WTC11 (cell line): ENCODE results near the gene IRF1. TPM values are rescaled to one million over a fixed set of nuclear protein-coding genes. Genes with fewer than 3 reads are reported as not detected.

Experiments
- CBFB ChIP-seq: sonication (generic); formaldehyde crosslinking; IDR thresholded peaks from 2 replicates; pipeline ENCODE4 v1.8.1; 2022; ENCODE audit warnings: mild to moderate bottlenecking, low read depth, missing genetic modification reagents
- CREB1 ChIP-seq: sonication (generic); formaldehyde crosslinking; IDR thresholded peaks from 2 replicates; pipeline ENCODE4 v1.8.0; 2023; ENCODE audit warnings: mild to moderate bottlenecking, missing genetic modification reagents
- CREM ChIP-seq: sonication (generic); formaldehyde crosslinking; IDR thresholded peaks from 2 replicates; pipeline ENCODE4 v1.8.1; 2022; ENCODE audit warnings: mild to moderate bottlenecking, missing genetic modification reagents, moderate library complexity
- EMX1 ChIP-seq: fragments of 250-450 bp; sonication (Bioruptor Pico); IDR thresholded peaks from 2 replicates; pipeline ENCODE4 v1.8.0; 2021; ENCODE audit warnings: mild to moderate bottlenecking
- FOXJ3 ChIP-seq: sonication (generic); formaldehyde crosslinking; IDR thresholded peaks from 2 replicates; pipeline ENCODE4 v1.9.0; 2021; ENCODE audit warnings: missing genetic modification reagents, mild to moderate bottlenecking, borderline replicate concordance
- FOXP1 ChIP-seq: sonication (generic); formaldehyde crosslinking; IDR thresholded peaks from 2 replicates; pipeline ENCODE4 v1.8.0; 2022; ENCODE audit warnings: missing genetic modification reagents, mild to moderate bottlenecking, moderate library complexity, borderline replicate concordance
- GTF2I ChIP-seq: fragments of 250-450 bp; sonication (Bioruptor Pico); conservative IDR thresholded peaks from 2 replicates; pipeline ENCODE4 v1.4.0; 2021; ENCODE audit warnings: mild to moderate bottlenecking
- IRF2 ChIP-seq: sonication (generic); formaldehyde crosslinking; IDR thresholded peaks from 2 replicates; pipeline ENCODE4 v1.8.0; 2022; ENCODE audit warnings: low read depth, missing genetic modification reagents, borderline replicate concordance
- JUN ChIP-seq: sonication (generic); formaldehyde crosslinking; IDR thresholded peaks from 2 replicates; pipeline ENCODE4 v1.8.0; 2023; ENCODE audit warnings: mild to moderate bottlenecking, missing genetic modification reagents
- KAT7 ChIP-seq: sonication (generic); formaldehyde crosslinking; IDR thresholded peaks from 2 replicates; pipeline ENCODE4 v1.8.1; 2023; ENCODE audit warnings: missing genetic modification reagents, mild to moderate bottlenecking, borderline replicate concordance
- NFATC4 ChIP-seq: fragments of 250-450 bp; sonication (Bioruptor Pico); IDR thresholded peaks from 2 replicates; pipeline ENCODE4 v1.9.0; 2021; ENCODE audit warnings: mild to moderate bottlenecking
- NFE2L1 ChIP-seq: sonication (generic); formaldehyde crosslinking; IDR thresholded peaks from 2 replicates; pipeline ENCODE4 v1.8.1; 2023; ENCODE audit warnings: missing genetic modification reagents
- NR1H2 ChIP-seq: sonication (generic); formaldehyde crosslinking; IDR thresholded peaks from 2 replicates; pipeline ENCODE4 v1.9.0; 2021; ENCODE audit warnings: mild to moderate bottlenecking, moderate library complexity, missing genetic modification reagents
- NR2C2 ChIP-seq: sonication (generic); formaldehyde crosslinking; IDR thresholded peaks from 2 replicates; pipeline ENCODE4 v1.8.0; 2022; ENCODE audit warnings: mild to moderate bottlenecking, missing genetic modification reagents
- OVOL2 ChIP-seq: fragments of 250-450 bp; sonication (Bioruptor Pico); IDR thresholded peaks from 2 replicates; pipeline ENCODE4 v1.9.0; 2021; ENCODE audit warnings: mild to moderate bottlenecking, borderline replicate concordance
- SMAD3 ChIP-seq: sonication (generic); formaldehyde crosslinking; IDR thresholded peaks from 2 replicates; pipeline ENCODE4 v1.8.0; 2022; ENCODE audit warnings: missing genetic modification reagents, mild to moderate bottlenecking, borderline replicate concordance
- TEAD1 ChIP-seq: sonication (generic); formaldehyde crosslinking; IDR thresholded peaks from 2 replicates; pipeline ENCODE4 v1.8.0; 2022; ENCODE audit warnings: mild to moderate bottlenecking, missing genetic modification reagents
- TEAD4 ChIP-seq: sonication (generic); formaldehyde crosslinking; IDR thresholded peaks from 2 replicates; pipeline ENCODE4 v1.8.0; 2022; ENCODE audit warnings: mild to moderate bottlenecking, missing genetic modification reagents
- ZNF121 ChIP-seq: sonication (generic); formaldehyde crosslinking; IDR thresholded peaks from 2 replicates; pipeline ENCODE4 v1.8.0; 2023; ENCODE audit warnings: missing genetic modification reagents
- ZNF138 ChIP-seq: sonication (generic); formaldehyde crosslinking; conservative IDR thresholded peaks from 2 replicates; pipeline ENCODE4 v1.8.1; 2022; ENCODE audit warnings: mild to moderate bottlenecking, moderate library complexity, missing genetic modification reagents
- ZNF219 ChIP-seq: sonication (generic); formaldehyde crosslinking; IDR thresholded peaks from 2 replicates; pipeline ENCODE4 v1.8.0; 2023; ENCODE audit warnings: missing genetic modification reagents, mild to moderate bottlenecking, borderline replicate concordance
- ZNF416 ChIP-seq: fragments of 250-450 bp; sonication (Bioruptor Pico); IDR thresholded peaks from 2 replicates; pipeline ENCODE4 v1.9.0; 2021; ENCODE audit warnings: mild to moderate bottlenecking, inconsistent platforms
- total RNA-seq: library from RNA; stranded (reverse); gene quantifications from 3 replicates; pipeline ENCODE4 v1.2.3, GENCODE V29; 2021
- TF ChIP-seq, protein P1 (sequence below): sonication (generic); formaldehyde crosslinking; IDR thresholded peaks from 2 replicates; pipeline ENCODE4 v1.8.1; 2023; ENCODE audit warnings: mild to moderate bottlenecking, moderate library complexity, missing genetic modification reagents
- TF ChIP-seq, protein P2 (sequence below): fragments of 250-450 bp; sonication (Bioruptor Pico); IDR thresholded peaks from 2 replicates; pipeline ENCODE4 v1.9.0; 2021; ENCODE audit warnings: mild to moderate bottlenecking
- TF ChIP-seq, protein P3 (sequence below): sonication (generic); formaldehyde crosslinking; IDR thresholded peaks from 2 replicates; pipeline ENCODE4 v1.8.1; 2022; ENCODE audit warnings: low read depth, missing genetic modification reagents, borderline replicate concordance
- TF ChIP-seq, protein P4 (sequence below): fragments of 250-450 bp; sonication (Bioruptor Pico); conservative IDR thresholded peaks from 2 replicates; pipeline ENCODE4 v1.9.0; 2021; ENCODE audit warnings: mild to moderate bottlenecking
- TF ChIP-seq, protein P5 (sequence below): sonication (generic); formaldehyde crosslinking; IDR thresholded peaks from 2 replicates; pipeline ENCODE4 v1.8.1; 2023; ENCODE audit warnings: mild to moderate bottlenecking, missing genetic modification reagents, moderate library complexity
- TF ChIP-seq, protein P6 (sequence below): sonication (generic); formaldehyde crosslinking; IDR thresholded peaks from 2 replicates; pipeline ENCODE4 v1.8.1; 2022; ENCODE audit warnings: mild to moderate bottlenecking, missing genetic modification reagents, moderate library complexity, borderline replicate concordance
- TF ChIP-seq, protein P7 (sequence below): sonication (generic); formaldehyde crosslinking; IDR thresholded peaks from 2 replicates; pipeline ENCODE4 v1.8.1; 2022; ENCODE audit warnings: low read depth, mild to moderate bottlenecking, moderate library complexity, missing genetic modification reagents, borderline replicate concordance
- TF ChIP-seq, protein P8 (sequence below): fragments of 250-450 bp; sonication (Bioruptor Pico); IDR thresholded peaks from 2 replicates; pipeline ENCODE4 v2.1.2; 2022; ENCODE audit warnings: mild to moderate bottlenecking, moderate library complexity

Gene IRF1
- total RNA-seq, 1 experiment from 2014 or later = 8.8 TPM

DNA sequence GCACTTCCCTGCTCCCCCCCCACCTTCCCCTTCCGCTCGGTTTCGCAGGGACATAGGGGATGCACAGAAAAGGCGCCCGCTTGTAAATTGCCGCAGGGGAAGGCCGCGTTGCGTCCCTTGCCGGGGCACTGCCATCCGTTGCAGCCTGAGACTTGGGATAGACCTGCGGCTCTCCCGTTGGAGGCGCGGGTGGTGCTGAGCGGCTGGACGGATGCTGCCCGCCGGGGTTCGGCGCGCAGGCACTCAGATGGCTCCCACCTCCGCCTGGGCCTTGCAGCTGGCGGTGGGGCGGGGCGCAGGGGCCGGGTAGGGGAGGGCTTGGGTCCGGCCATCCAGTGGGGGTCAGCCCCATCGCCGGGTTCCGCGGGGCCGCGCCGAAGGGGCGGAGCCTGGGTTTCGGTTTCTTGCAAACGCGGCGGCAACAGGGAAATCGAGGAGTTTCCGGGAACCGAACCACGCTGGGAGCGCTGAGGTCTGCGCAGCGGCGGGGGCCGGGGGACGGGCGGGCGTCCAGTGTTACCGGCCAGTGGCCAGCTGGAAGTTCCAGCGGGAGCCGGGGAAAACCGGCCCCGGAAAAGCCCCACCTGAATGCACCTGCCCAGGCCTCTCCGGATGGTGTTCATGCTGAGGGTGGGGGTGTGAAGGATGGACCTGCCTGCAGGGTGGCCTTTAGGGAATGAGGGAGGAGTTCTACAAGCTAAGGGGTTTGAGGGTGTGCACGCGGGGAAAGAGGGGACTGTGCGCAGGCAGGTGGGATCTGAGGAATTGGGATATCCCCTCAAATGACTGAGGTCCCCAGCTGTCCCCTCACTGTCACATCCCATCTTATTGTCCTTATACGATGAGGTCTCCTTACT lies 6.3 kb upstream of the IRF1 start (continued):
- no peak for TF ChIP-seq EMX1 (CRISPR knock-in tag)
- TF ChIP-seq NFE2L1 (CRISPR knock-in tag) = no peak
- no peak for TF ChIP-seq TEAD1
- no peak for TF ChIP-seq SMAD3 (CRISPR knock-in tag)
- no peak for TF ChIP-seq ZNF121 (CRISPR knock-in tag)
- TF ChIP-seq ZNF219 (CRISPR knock-in tag) = no peak
- TF ChIP-seq OVOL2 (CRISPR knock-in tag) = no peak
- TF ChIP-seq GTF2I (CRISPR knock-in tag) = peak; percentile 0; the same call in 1 of the 2 replicates
- peak; percentile 39; the same call in 1 of the 2 replicates for TF ChIP-seq FOXP1
- TF ChIP-seq, protein P1, sequence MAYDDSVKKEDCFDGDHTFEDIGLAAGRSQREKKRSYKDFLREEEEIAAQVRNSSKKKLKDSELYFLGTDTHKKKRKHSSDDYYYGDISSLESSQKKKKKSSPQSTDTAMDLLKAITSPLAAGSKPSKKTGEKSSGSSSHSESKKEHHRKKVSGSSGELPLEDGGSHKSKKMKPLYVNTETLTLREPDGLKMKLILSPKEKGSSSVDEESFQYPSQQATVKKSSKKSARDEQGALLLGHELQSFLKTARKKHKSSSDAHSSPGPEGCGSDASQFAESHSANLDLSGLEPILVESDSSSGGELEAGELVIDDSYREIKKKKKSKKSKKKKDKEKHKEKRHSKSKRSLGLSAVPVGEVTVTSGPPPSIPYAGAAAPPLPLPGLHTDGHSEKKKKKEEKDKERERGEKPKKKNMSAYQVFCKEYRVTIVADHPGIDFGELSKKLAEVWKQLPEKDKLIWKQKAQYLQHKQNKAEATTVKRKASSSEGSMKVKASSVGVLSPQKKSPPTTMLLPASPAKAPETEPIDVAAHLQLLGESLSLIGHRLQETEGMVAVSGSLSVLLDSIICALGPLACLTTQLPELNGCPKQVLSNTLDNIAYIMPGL (CRISPR knock-in tag) = peak; percentile 51
- TF ChIP-seq KAT7 = no peak
- TF ChIP-seq FOXJ3 (CRISPR knock-in tag) = no peak
- no peak for TF ChIP-seq CREB1 (CRISPR knock-in tag)
- no peak for TF ChIP-seq ZNF416 (CRISPR knock-in tag)
- TF ChIP-seq, protein P2, sequence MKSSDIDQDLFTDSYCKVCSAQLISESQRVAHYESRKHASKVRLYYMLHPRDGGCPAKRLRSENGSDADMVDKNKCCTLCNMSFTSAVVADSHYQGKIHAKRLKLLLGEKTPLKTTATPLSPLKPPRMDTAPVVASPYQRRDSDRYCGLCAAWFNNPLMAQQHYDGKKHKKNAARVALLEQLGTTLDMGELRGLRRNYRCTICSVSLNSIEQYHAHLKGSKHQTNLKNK (CRISPR knock-in tag) = no peak
- no peak for TF ChIP-seq CBFB
- no peak for TF ChIP-seq NFATC4
- TF ChIP-seq NR2C2 (CRISPR knock-in tag) = no peak
- TF ChIP-seq, protein P3, sequence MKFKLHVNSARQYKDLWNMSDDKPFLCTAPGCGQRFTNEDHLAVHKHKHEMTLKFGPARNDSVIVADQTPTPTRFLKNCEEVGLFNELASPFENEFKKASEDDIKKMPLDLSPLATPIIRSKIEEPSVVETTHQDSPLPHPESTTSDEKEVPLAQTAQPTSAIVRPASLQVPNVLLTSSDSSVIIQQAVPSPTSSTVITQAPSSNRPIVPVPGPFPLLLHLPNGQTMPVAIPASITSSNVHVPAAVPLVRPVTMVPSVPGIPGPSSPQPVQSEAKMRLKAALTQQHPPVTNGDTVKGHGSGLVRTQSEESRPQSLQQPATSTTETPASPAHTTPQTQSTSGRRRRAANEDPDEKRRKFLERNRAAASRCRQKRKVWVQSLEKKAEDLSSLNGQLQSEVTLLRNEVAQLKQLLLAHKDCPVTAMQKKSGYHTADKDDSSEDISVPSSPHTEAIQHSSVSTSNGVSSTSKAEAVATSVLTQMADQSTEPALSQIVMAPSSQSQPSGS (CRISPR knock-in tag) = no peak
- TF ChIP-seq, protein P4, sequence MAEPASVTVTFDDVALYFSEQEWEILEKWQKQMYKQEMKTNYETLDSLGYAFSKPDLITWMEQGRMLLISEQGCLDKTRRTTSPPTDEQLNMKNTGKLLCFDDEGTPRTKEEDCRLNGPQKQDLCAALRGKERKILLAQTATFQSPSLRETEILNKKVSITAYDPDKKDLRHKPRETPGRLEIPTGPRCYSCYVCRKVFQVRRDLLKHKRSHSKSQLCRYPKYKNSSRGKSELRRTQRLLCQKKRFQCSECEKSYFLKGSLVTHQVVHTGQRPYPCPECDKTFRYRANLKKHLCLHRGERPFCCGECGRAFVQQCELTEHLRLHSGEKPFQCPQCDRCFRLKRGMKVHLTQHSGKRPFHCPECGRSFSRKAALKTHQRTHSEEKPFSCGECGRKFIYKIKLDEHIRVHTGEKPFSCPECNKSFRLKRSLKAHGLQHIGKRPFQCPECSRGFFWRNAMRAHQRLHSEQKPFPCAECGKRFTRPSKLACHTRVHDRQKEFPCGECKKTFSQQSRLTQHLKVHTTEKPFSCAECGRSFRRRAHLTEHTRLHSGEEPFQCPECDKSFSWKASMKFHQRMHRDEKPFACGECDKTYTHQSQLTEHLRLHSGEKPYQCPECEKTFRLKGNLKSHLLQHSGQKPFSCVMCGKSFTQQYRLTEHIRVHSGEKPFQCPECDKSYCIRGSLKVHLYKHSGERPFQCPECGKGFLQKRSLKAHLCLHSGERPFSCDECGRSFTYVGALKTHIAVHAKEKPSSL (CRISPR knock-in tag) = no peak
- no peak for TF ChIP-seq CREM (CRISPR knock-in tag)
- no peak for TF ChIP-seq TEAD4 (CRISPR knock-in tag)
- TF ChIP-seq, protein P5, sequence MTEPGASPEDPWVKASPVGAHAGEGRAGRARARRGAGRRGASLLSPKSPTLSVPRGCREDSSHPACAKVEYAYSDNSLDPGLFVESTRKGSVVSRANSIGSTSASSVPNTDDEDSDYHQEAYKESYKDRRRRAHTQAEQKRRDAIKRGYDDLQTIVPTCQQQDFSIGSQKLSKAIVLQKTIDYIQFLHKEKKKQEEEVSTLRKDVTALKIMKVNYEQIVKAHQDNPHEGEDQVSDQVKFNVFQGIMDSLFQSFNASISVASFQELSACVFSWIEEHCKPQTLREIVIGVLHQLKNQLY (CRISPR knock-in tag) = no peak
- TF ChIP-seq, protein P6, sequence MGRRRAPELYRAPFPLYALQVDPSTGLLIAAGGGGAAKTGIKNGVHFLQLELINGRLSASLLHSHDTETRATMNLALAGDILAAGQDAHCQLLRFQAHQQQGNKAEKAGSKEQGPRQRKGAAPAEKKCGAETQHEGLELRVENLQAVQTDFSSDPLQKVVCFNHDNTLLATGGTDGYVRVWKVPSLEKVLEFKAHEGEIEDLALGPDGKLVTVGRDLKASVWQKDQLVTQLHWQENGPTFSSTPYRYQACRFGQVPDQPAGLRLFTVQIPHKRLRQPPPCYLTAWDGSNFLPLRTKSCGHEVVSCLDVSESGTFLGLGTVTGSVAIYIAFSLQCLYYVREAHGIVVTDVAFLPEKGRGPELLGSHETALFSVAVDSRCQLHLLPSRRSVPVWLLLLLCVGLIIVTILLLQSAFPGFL (CRISPR knock-in tag) = no peak
- TF ChIP-seq JUN (CRISPR knock-in tag) = no peak
- TF ChIP-seq IRF2 (CRISPR knock-in tag) = no peak
- TF ChIP-seq, protein P7, sequence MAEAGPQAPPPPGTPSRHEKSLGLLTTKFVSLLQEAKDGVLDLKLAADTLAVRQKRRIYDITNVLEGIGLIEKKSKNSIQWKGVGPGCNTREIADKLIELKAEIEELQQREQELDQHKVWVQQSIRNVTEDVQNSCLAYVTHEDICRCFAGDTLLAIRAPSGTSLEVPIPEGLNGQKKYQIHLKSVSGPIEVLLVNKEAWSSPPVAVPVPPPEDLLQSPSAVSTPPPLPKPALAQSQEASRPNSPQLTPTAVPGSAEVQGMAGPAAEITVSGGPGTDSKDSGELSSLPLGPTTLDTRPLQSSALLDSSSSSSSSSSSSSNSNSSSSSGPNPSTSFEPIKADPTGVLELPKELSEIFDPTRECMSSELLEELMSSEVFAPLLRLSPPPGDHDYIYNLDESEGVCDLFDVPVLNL = no peak
- TF ChIP-seq NR1H2 (CRISPR knock-in tag) = no peak
- TF ChIP-seq ZNF138 = peak; percentile 50; the same call in 1 of the 2 replicates
- TF ChIP-seq, protein P8, sequence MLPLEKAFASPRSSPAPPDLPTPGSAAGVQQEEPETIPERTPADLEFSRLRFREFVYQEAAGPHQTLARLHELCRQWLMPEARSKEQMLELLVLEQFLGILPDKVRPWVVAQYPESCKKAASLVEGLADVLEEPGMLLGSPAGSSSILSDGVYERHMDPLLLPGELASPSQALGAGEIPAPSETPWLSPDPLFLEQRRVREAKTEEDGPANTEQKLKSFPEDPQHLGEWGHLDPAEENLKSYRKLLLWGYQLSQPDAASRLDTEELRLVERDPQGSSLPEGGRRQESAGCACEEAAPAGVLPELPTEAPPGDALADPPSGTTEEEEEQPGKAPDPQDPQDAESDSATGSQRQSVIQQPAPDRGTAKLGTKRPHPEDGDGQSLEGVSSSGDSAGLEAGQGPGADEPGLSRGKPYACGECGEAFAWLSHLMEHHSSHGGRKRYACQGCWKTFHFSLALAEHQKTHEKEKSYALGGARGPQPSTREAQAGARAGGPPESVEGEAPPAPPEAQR (CRISPR knock-in tag) = no peak
